Neural cell (in vitro differentiated cells): ENCODE measurements around the gene ARL8A.

Experiments used
- EZH2 ChIP-seq: fragments of 200-600, 300-800 bp; shearing (Covaris generic), sonication (generic); IDR thresholded peaks from 2 replicates; pipeline ENCODE4 v1.6.1; 2014; ENCODE audit warnings: antibody characterized with exemption, low read length, borderline replicate concordance, mild to moderate bottlenecking; ENCODE audit not compliant: insufficient read depth, poor library complexity, severe bottlenecking
- MXI1 ChIP-seq: fragments of 450-650 bp; conservative IDR thresholded peaks from 2 replicates; pipeline ENCODE4 v1.6.1; 2014; ENCODE audit warnings: antibody characterized with exemption, mild to moderate bottlenecking; ENCODE audit not compliant: poor library complexity, severe bottlenecking
- POLR2AphosphoS5 ChIP-seq: IDR thresholded peaks from 2 replicates; pipeline ENCODE4 v1.6.1; 2012
- RAD21 ChIP-seq: fragments of 450-650 bp; conservative IDR thresholded peaks from 2 replicates; pipeline ENCODE4 v1.6.1; 2014; ENCODE audit warnings: antibody characterized with exemption, mild to moderate bottlenecking, moderate library complexity
- SMC3 ChIP-seq: fragments of 450-650 bp; conservative IDR thresholded peaks from 2 replicates; pipeline ENCODE4 v1.6.1; 2014; ENCODE audit warnings: antibody characterized with exemption, mild to moderate bottlenecking, moderate library complexity; ENCODE audit not compliant: poor library complexity
- TAF1 ChIP-seq: IDR thresholded peaks from 2 replicates; pipeline ENCODE4 v1.6.1; 2012; ENCODE audit warnings: low read depth
- TF ChIP-seq, protein P1 (sequence below): fragments of 450-650 bp; IDR thresholded peaks from 2 replicates; pipeline ENCODE4 v1.5.1; 2014; ENCODE audit warnings: antibody characterized with exemption, mild to moderate bottlenecking, moderate library complexity; ENCODE audit not compliant: poor library complexity, severe bottlenecking

DNA sequence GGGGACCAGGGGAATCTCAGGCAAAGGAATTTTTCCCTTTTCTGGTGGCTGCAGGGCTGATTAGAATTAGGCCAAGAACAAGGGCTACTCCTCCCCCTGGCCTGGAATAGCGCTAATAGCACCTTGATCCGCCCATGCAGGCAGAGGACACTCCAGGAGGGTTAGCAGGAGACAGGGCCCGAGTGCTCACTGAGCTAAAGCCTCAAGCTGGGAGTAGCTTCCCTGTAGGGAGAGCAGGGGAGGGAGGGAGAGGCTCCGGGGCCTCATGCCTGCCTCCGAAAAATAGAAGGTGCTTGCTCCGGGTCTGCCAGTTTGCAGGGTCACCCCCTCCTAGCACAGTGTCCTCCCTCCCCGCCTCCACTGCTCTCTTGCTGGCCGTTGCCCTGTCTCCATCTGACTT, 12.1 kb upstream of the ARL8A start:
- no peak for TF ChIP-seq POLR2AphosphoS5
- TF ChIP-seq, protein P1, sequence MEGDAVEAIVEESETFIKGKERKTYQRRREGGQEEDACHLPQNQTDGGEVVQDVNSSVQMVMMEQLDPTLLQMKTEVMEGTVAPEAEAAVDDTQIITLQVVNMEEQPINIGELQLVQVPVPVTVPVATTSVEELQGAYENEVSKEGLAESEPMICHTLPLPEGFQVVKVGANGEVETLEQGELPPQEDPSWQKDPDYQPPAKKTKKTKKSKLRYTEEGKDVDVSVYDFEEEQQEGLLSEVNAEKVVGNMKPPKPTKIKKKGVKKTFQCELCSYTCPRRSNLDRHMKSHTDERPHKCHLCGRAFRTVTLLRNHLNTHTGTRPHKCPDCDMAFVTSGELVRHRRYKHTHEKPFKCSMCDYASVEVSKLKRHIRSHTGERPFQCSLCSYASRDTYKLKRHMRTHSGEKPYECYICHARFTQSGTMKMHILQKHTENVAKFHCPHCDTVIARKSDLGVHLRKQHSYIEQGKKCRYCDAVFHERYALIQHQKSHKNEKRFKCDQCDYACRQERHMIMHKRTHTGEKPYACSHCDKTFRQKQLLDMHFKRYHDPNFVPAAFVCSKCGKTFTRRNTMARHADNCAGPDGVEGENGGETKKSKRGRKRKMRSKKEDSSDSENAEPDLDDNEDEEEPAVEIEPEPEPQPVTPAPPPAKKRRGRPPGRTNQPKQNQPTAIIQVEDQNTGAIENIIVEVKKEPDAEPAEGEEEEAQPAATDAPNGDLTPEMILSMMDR = no peak
- no peak for TF ChIP-seq EZH2
- TF ChIP-seq SMC3 = no peak
- TF ChIP-seq TAF1 = no peak
- TF ChIP-seq RAD21 = no peak
- TF ChIP-seq MXI1 = no peak
